Renal cortex interstitium (tissue), 11 donors: ENCODE measurements around the gene RANBP9. TPM values are rescaled to one million over a fixed set of nuclear protein-coding genes. Genes with fewer than 3 reads are reported as not detected.
A peak's percentile ranks its signal among the peaks of the same experiment; 100 is the strongest.

Experiments used
- DNase-seq, 11 donors: peaks; one replicate each; pipeline ENCODE4 v3.0.0-alpha.2; 2013; ENCODE audit warnings: low read depth in 9 of 11, low spot score in 4 of 11; ENCODE audit errors: extremely low read depth in 1 of 11
- polyA plus RNA-seq, 3 donors: library from polyadenylated mRNA; unstranded; fragments of 120-200 nt; gene quantifications; one replicate each; pipeline ENCODE4 v1.2.1, GENCODE V29; 2013; ENCODE audit not compliant: insufficient read length in 3 of 3

RANBP9 gene
- polyA plus RNA-seq, 3 donors, result 45.8 to 48.7 (median 46.6) TPM

GRCh38 chr6:13684855-13685254 is 26.8 kb downstream of the RANBP9 start:
- DNase-seq, result no peak

- no peak for DNase-seq
Observed at GRCh38 chr6:13683038-13683437, 28.6 kb downstream of the RANBP9 start.

- no peak for DNase-seq
Observed at GRCh38 chr6:13682346-13682745, 29.3 kb downstream of the RANBP9 start.

GRCh38 chr6:13681305-13682061 is 30.2 kb downstream of the RANBP9 start:
- no peak for DNase-seq

- no peak for DNase-seq
Observed at GRCh38 chr6:13680448-13680968, 31.1 kb downstream of the RANBP9 start.

GRCh38 chr6:13679996-13680395 is 31.6 kb downstream of the RANBP9 start:
- no peak for DNase-seq

- peak in 1 of 11 donors; percentile 8 for DNase-seq
Observed at GRCh38 chr6:13678255-13678983, 33.2 kb downstream of the RANBP9 start.

- no peak for DNase-seq
Observed at GRCh38 chr6:13677878-13678254, 33.8 kb downstream of the RANBP9 start.

- no peak for DNase-seq
Observed at GRCh38 chr6:13676551-13677156, 35.0 kb downstream of the RANBP9 start.

GRCh38 chr6:13674533-13675190 is 37.0 kb downstream of the RANBP9 start:
- DNase-seq, result no peak

- DNase-seq, result no peak
Observed at GRCh38 chr6:13673825-13674444, 37.7 kb downstream of the RANBP9 start.

- DNase-seq, result no peak
Observed at GRCh38 chr6:13673368-13673767, 38.3 kb downstream of the RANBP9 start.

- DNase-seq, result no peak
Observed at GRCh38 chr6:13672904-13673303, 38.7 kb downstream of the RANBP9 start.

GRCh38 chr6:13671548-13672127 is 40.0 kb downstream of the RANBP9 start:
- no peak for DNase-seq

- no peak for DNase-seq
Observed at GRCh38 chr6:13669476-13669875, 42.2 kb downstream of the RANBP9 start.

- DNase-seq, result no peak
Observed at GRCh38 chr6:13668291-13668928, 43.2 kb downstream of the RANBP9 start.

GRCh38 chr6:13667655-13668054 is 44.0 kb downstream of the RANBP9 start:
- DNase-seq, result no peak
